Activated T-cell treated with anti-CD3 and anti-CD28 coated beads, Interleukin-2, amount 50 U/mL, for 4 hours (primary cell): Measurements from ENCODE around the gene NOPCHAP1. TPM values are rescaled to one million over a fixed set of nuclear protein-coding genes. Genes with fewer than 3 reads are reported as not detected.
A peak's percentile ranks its signal among the peaks of the same experiment; 100 is the strongest.
"Not testable (repeated sequence)": the region's sequence is repeated elsewhere in the genome, so short reads cannot be mapped to it uniquely, and the experiment has no call there.

Source experiments
- ATAC-seq, 2 donors: fragments of 200-7000 bp; cut with Tn5 transposase; one replicate each; pipeline ENCODE4 v1.10.0; 2021
- DNase-seq: peaks from one replicate; pipeline ENCODE4 v3.0.0-alpha.2; 2020
- H3K27me3 Mint-ChIP-seq: one replicate; pipeline ENCODE4 v1.8.0; 2021; ENCODE audit warnings: low read depth, mixed read lengths
- H3K36me3 Mint-ChIP-seq: one replicate; pipeline ENCODE4 v1.8.0; 2022; ENCODE audit warnings: mixed read lengths; ENCODE audit not compliant: insufficient read depth
- H3K4me1 Mint-ChIP-seq: one replicate; pipeline ENCODE4 v1.8.0; 2021; ENCODE audit warnings: low read depth, mixed read lengths
- H3K4me3 Mint-ChIP-seq: one replicate; pipeline ENCODE4 v1.8.0; 2021; ENCODE audit warnings: mild to moderate bottlenecking, moderate library complexity, mixed read lengths
- H3K9me3 Mint-ChIP-seq: one replicate; pipeline ENCODE4 v1.8.0; 2021; ENCODE audit warnings: mixed read lengths
- total RNA-seq, 3 donors: library from RNA; stranded (reverse); gene quantifications; one replicate each; pipeline ENCODE4 v1.2.1, GENCODE V29; 2021

NOPCHAP1 gene
- total RNA-seq, 3 donors from 2014 or later: 36.8 to 39.0 (median 38.8) TPM

DNA sequence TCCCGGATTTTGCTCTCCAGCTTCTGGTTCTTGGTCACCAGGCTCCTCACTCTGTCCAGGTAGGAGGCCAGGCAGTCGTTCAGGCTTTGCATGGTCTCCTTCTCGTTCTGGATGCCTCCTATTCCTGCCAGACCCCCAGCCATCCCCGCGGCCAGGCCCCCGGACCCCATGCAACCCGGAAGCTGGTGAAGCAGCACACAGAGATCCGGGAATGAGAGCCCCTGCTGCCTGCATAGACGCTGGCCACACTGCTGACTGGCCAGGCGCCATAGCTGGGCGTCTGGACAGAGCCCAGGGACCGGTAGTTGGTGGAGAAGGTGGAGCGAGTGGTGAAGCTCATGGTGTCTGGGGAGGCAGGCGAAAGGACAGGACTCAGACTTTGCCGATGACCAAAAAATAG is 8.4 kb upstream of the NOPCHAP1 start:
- ATAC-seq, H3K27me3 Mint-ChIP-seq, H3K4me1 Mint-ChIP-seq, H3K4me3 Mint-ChIP-seq, DNase-seq, H3K9me3 Mint-ChIP-seq, H3K36me3 Mint-ChIP-seq: not testable (repeated sequence)

DNA sequence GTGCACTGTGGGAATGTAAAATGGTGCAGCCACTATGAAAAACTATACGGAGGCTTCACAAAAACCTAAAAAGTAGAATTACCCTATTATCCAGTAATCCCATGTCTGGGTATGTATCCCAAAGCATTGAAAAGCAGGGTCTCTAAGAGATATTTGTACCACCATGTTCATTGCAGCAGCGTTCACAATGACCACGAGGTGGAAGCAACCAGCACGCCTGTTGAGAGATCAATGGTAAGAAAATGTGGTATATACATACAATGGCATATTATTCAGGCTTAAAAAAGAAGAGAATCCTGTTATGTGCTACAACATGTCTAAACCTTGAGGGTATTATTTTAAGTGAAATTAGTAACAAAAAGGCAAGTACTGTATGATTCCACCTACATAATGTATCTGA is 910 bp upstream of the NOPCHAP1 start:
- Mint-ChIP-seq H3K4me1 (peaks cover 39% of the 10 kb centered on the region), H3K36me3 (peaks cover 25% of the 10 kb centered on the region), H3K4me3 (peak overlapping the region; percentile 89), H3K9me3 (peaks cover 4% of the 10 kb centered on the region), H3K27me3 (no peaks in the 10 kb centered on the region)
- no peak for DNase-seq
- no peak for ATAC-seq

DNA sequence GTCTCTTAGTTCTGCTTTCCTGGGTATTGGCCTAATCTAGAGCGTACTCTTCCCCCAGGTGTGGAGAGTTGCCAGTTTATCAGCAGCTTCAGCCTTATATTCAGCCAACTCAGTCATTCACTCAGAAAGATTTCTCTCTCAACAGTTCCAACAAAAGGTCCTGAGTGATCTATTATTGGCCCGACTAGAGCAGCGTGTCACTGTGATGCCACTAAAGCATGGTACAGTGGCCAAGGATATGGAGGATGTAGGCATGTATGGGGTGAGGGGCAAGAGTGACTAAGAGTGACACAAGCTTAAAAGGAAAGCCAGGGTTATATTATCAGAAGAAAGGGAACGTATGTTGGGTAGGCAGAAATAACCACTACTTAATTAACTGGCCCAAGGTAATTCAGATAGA is 4.8 kb downstream of the NOPCHAP1 start:
- no peak for ATAC-seq

DNA sequence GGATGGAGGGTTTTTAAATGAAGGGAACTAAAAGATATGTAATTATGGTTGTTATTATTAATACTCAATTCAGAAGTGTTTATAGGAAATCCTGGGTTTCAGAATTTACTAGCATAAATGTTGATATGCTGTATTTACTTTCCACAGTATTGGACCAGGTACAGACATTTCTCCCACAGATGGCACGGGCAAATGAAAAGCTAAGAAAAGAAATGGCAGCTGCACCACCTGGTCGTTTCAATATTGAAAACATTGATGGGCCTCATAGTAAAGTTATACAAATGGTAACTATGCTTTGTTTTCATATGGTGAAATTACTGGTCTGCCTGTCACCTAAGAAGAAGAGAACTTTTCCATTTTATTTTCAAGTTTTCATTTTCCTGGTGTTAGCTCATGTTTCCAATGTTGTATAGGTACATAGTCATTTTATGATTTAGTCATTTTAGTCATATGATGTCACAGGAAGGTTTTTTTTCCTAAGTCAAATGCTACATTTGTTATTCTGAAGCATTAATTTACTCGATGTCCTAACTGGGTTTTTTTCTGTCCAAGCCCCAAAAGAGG is 5.5 kb downstream of the NOPCHAP1 start:
- H3K4me1 Mint-ChIP-seq: peaks cover 34% of the 10 kb centered on the region
- no peaks in the 10 kb centered on the region for H3K27me3 Mint-ChIP-seq
- DNase-seq (no peak), ATAC-seq (no peak)
- peaks cover 4% of the 10 kb centered on the region for H3K9me3 Mint-ChIP-seq
- H3K4me3 Mint-ChIP-seq: no peak overlapping the region
- H3K36me3 Mint-ChIP-seq: peaks cover 70% of the 10 kb centered on the region

More for the DNA sequence above, 4.8 kb downstream of the NOPCHAP1 start:
- DNase-seq: no peak
- Mint-ChIP-seq H3K36me3 (peaks cover 68% of the 10 kb centered on the region), H3K4me1 (peaks cover 38% of the 10 kb centered on the region), H3K9me3 (peaks cover 4% of the 10 kb centered on the region), H3K4me3 (no peak overlapping the region), H3K27me3 (no peaks in the 10 kb centered on the region)

DNA sequence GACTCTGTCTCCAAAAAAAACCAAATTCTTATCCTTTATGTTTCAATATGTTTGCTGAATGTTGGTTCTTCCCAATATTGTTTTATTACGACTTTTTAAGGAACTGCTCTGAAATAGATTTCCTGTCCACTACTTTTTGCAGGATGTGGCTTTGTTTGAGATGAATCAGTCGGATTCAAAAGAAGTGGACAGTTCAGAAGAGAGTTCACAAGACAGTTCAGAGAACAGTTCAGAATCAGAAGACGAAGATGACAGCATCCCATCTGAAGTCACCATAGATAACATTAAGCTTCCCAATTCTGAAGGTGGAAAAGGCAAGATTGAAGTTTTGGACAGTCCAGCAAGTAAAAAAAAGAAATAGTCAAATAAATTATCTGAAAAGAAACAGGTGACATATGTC is 8.2 kb downstream of the NOPCHAP1 start:
- Mint-ChIP-seq H3K4me1 (peaks cover 12% of the 10 kb centered on the region), H3K36me3 (peaks cover 78% of the 10 kb centered on the region), H3K9me3 (peaks cover 4% of the 10 kb centered on the region), H3K4me3 (no peak overlapping the region), H3K27me3 (no peaks in the 10 kb centered on the region)
- ATAC-seq (no peak), DNase-seq (no peak)

DNA sequence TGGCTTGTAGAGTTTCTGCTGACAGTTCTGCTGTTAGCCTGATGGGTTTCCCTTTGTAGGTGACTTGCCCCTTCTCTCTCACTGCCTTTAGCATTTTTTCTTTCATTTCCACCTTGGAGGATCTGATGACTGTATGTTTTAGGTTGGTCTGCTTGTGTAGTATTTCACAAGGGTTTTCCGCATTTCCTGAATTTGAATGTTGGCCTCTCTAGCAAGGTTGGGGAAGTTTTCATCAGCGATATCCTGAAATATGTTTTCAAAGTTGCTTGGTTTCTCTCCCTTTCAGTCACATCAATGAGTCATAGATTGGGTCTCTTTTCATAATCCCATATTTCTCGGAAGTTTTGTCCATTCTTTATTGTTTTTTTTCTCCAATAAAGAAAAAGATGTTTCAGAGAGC is 11.4 kb downstream of the NOPCHAP1 start:
- DNase-seq (no peak), ATAC-seq (no peak)
- H3K9me3 Mint-ChIP-seq: peaks cover 15% of the 10 kb centered on the region
- peaks cover 1% of the 10 kb centered on the region for H3K4me1 Mint-ChIP-seq
- no peaks in the 10 kb centered on the region for H3K27me3 Mint-ChIP-seq
- peaks cover 78% of the 10 kb centered on the region for H3K36me3 Mint-ChIP-seq
- no peak overlapping the region for H3K4me3 Mint-ChIP-seq

DNA sequence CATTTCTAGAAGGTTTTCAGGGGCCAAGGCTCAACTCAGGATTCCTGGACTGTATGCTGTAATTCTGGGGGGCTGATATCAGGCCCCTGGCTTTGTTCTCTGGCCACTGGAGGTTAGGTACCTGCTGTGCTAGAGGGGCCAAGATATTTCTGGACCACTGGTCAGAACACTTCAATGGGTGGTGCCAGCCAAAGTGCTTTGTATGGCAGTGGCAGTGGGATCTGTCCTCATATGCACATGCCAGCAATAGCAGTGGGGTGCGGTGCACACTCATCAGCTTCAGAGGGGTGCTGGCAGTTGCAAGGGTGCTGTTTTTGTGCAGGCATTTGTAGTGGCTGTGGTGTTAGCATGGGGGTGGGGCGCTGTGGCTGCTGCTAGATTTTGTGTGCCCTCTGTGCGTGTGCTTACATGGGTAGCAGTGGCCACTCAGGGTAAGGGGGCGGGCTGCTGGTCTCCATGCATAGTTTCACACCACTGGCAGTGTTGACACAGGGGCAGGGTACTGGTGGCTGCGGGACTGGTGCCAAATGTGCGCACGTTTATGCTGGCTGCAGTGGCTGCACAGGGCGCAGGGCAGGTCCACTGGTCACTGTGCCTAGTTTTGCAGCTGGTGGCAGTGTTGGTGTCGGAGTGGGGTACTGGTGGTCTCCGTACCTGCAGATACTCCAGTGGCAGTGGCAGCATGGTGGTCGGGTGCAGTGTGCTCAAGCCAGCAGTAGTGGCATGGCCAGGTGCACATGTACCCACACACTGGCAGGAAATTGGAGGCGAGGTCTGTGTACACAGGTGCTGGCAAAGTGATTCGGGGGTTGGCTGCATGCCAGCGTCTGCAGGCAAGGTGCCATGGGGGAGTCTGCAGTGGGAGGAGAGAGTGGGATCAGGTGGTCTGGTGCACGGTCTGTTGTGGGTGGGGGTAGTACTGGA is 12.6 kb downstream of the NOPCHAP1 start:
- ATAC-seq (no peak), DNase-seq (no peak)
- no peak overlapping the region for H3K4me3 Mint-ChIP-seq
- peaks cover 80% of the 10 kb centered on the region for H3K36me3 Mint-ChIP-seq
- peaks cover 15% of the 10 kb centered on the region for H3K9me3 Mint-ChIP-seq
- H3K27me3 Mint-ChIP-seq: no peaks in the 10 kb centered on the region
- H3K4me1 Mint-ChIP-seq: peaks cover 1% of the 10 kb centered on the region

DNA sequence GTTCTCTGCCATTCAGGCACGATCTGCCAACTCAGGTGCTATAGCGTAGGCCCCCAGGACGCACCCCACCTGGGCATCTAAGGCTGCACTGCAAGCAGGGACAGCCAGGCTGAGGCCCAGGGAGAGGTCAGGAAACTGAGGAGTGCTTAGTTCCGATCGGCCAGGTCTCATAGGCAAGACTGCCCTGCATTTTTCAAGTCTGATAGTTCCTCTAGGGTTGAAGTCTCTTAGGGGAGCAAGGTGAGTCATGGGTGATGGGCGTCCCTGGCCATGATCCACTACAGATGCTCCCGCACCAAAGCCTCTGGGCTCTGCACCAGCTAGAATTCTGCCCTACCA is 13.2 kb downstream of the NOPCHAP1 start:
- no peak for ATAC-seq
- H3K4me3 Mint-ChIP-seq: no peak overlapping the region

DNA sequence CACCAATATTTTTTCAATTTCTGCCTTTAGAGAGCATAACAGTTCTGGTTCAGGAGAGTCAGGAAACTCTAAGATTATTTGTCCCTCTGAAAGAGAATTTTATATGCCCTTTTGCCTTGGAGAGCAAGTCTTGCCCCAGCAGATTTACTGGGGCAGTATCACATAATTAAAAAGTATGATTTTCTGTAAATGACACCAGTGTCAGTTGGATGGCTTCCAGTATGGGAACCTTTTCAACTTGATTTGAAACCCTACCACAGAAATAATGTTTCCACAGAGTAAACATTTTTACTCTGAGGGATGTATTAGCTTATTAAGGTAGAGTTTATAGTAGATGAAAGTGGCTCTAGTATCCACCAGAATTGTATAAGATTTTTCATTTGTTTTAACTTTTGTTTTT is 15.4 kb downstream of the NOPCHAP1 start:
- no peak for DNase-seq
- Mint-ChIP-seq H3K27me3 (no peaks in the 10 kb centered on the region), H3K36me3 (peaks cover 84% of the 10 kb centered on the region), H3K4me1 (peaks cover 5% of the 10 kb centered on the region), H3K9me3 (peaks cover 15% of the 10 kb centered on the region), H3K4me3 (no peak overlapping the region)
- no peak for ATAC-seq

More for the DNA sequence above, 13.2 kb downstream of the NOPCHAP1 start:
- no peaks in the 10 kb centered on the region for H3K27me3 Mint-ChIP-seq
- H3K9me3 Mint-ChIP-seq: peaks cover 15% of the 10 kb centered on the region
- peaks cover 1% of the 10 kb centered on the region for H3K4me1 Mint-ChIP-seq
- DNase-seq: no peak
- peaks cover 80% of the 10 kb centered on the region for H3K36me3 Mint-ChIP-seq

DNA sequence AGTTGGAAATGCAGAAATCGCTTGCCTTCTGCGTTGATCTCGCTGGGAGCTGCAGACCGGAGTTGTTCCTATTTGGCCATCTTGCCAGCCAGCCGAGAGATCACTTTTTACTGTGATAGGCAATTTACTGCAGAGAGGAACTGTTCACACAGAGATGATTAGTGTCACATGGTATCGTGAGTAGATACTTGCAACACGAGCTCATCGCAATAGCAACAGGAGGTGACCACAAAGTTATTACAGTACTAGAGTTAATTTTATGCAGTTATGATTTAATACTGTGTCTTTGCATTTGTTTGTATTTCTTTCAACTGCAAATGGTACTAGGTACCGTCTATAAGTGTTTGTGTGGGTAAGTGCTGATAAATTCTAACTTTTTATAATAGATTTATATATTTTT is 27.8 kb downstream of the NOPCHAP1 start:
- H3K4me1 Mint-ChIP-seq: no peaks in the 10 kb centered on the region
- no peaks in the 10 kb centered on the region for H3K27me3 Mint-ChIP-seq
- peaks cover 12% of the 10 kb centered on the region for H3K9me3 Mint-ChIP-seq
- peaks cover 51% of the 10 kb centered on the region for H3K36me3 Mint-ChIP-seq
- H3K4me3 Mint-ChIP-seq: no peak overlapping the region
- DNase-seq (no peak), ATAC-seq (no peak)

DNA sequence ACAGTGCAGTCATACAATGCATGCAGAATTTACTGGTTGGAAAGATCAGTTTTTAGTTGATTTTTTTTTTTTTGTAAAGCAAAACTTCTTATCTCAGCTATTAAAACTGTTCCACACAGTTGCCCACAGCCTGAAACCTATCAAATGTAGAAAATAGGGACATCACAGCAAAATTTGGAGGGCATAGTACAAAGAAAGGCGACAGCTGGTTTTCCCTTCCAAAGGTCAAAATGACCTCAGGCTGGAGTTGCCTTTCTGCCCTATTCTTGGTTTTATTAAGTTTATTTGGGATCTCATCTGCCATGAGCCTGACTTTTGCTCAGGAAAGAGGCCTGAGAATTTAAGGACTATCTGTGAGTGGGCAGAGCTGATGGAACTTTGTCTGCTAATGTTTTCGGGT is 28.5 kb downstream of the NOPCHAP1 start:
- DNase-seq: no peak
- Mint-ChIP-seq H3K36me3 (peaks cover 44% of the 10 kb centered on the region), H3K4me3 (no peak overlapping the region), H3K4me1 (no peaks in the 10 kb centered on the region), H3K9me3 (peaks cover 12% of the 10 kb centered on the region), H3K27me3 (no peaks in the 10 kb centered on the region)
- no peak for ATAC-seq

DNA sequence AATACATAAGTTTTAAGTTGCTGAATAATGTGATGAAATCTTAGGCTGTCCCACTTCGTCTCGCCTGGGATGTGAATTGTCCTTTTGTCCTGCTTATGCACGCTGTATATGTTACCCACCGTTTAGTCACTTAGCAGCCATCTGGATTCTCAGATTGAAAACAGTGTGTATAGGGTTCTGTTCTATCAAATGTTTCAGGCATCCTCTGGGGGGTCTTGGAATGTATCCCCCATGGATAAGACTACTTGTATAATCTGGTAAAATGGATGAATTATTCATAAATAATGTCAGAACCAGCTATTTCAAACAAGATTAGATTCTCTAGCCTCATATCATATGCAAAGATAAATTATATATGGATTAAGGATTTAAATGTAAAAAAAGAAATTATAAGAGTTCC is 29.4 kb downstream of the NOPCHAP1 start:
- Mint-ChIP-seq H3K27me3 (no peaks in the 10 kb centered on the region), H3K4me1 (no peaks in the 10 kb centered on the region), H3K4me3 (no peak overlapping the region), H3K9me3 (peaks cover 6% of the 10 kb centered on the region), H3K36me3 (peaks cover 34% of the 10 kb centered on the region)
- ATAC-seq: no peak
- DNase-seq: no peak

DNA sequence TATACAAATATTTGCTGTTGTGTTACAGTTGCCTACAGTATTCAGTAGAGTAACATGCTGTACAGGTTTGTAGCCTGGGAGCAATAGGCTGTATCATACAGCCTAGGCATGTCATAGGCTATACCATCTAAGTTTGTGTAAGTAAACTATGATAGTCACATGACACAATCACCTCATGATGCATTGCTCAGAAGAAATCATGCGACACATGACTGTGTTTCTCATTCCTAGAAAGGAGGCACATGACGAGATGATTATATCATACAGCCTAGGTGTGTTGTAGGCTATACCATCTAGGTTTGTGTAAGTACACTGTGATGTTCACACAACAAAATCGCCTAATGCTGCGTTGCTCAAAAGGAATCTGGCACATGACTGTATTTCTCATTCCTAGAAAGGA is 31.9 kb downstream of the NOPCHAP1 start:
- ATAC-seq (no peak), DNase-seq (no peak)
- no peaks in the 10 kb centered on the region for H3K9me3 Mint-ChIP-seq
- H3K27me3 Mint-ChIP-seq: no peaks in the 10 kb centered on the region
- no peaks in the 10 kb centered on the region for H3K4me1 Mint-ChIP-seq
- peaks cover 16% of the 10 kb centered on the region for H3K36me3 Mint-ChIP-seq
- no peak overlapping the region for H3K4me3 Mint-ChIP-seq

DNA sequence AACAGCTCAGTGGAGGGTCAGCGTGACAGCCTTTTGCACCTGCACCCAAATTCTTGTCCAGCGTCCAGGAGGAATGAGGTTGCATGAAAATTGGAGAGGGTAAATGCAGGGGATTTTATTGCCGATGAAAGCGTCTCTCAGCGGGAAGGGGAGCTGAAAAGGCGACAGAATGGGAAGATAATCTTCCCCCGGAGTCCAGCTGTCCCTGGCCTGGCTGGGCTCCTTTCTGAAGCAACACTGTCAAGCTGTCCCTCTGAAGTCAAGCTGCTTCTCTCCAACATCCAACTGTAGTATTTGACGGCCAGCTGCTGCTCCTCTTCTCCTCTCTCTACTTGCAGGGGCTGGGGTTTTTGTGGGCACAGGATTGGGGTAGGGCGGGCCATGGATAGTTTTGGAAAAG is 32.7 kb downstream of the NOPCHAP1 start:
- H3K27me3 Mint-ChIP-seq: no peaks in the 10 kb centered on the region
- DNase-seq (no peak), ATAC-seq (no peak)
- H3K4me1 Mint-ChIP-seq: no peaks in the 10 kb centered on the region
- no peak overlapping the region for H3K4me3 Mint-ChIP-seq
- peaks cover 14% of the 10 kb centered on the region for H3K36me3 Mint-ChIP-seq
- H3K9me3 Mint-ChIP-seq: no peaks in the 10 kb centered on the region
